ENCODE data around the gene KLHL17. TPM values are rescaled to one million over a fixed set of nuclear protein-coding genes. Genes with fewer than 3 reads are reported as not detected.

KLHL17 gene
- total and polyA plus RNA-seq, 4 donors, result 0.98 to 5.4 (median 2.1) TPM

GRCh38 chr1:929712-930632 is 30.4 kb upstream of the KLHL17 start:
- peaks cover 0 to 4% (median 2%) of the 10 kb centered on the region in 4 donors for H3K27me3 ChIP-seq (ENCODE audit: control insufficient read depth in 4 of 4, insufficient read depth in 4 of 4, low read length in 3 of 4)
- H3K27ac ChIP-seq (ENCODE audit: low read depth in 1 of 2, low read length in 2 of 2), result no peak overlapping the region
- H3K9ac ChIP-seq (ENCODE audit: low read depth in 1 of 2, low read length in 2 of 2), result no peak overlapping the region
- no peak for DNase-seq (ENCODE audit: low spot score)
- H3K9me3 ChIP-seq (ENCODE audit: control insufficient read depth in 4 of 4, low read length in 3 of 4), result no peaks in the 10 kb centered on the region
- TF ChIP-seq CTCF (IDR thresholded peaks at IDR 0.05; ENCODE audit: low read depth, low read length, missing input control) (no peak), REST (IDR thresholded peaks at IDR 0.05) (no peak), HNF4G (IDR thresholded peaks at IDR 0.05) (no peak), RXRA (IDR thresholded peaks at IDR 0.05) (no peak), ATF3 (IDR thresholded peaks at IDR 0.05) (no peak), TAF1 (conservative IDR thresholded peaks at IDR 0.05) (no peak), YY1 (IDR thresholded peaks at IDR 0.05) (no peak), RAD21 (IDR thresholded peaks at IDR 0.05) (no peak), HNF4A (conservative IDR thresholded peaks at IDR 0.05) (no peak), FOXA2 (IDR thresholded peaks at IDR 0.05) (no peak), ZBTB33 (IDR thresholded peaks at IDR 0.05) (no peak), NR2F2 (IDR thresholded peaks at IDR 0.05) (no peak), GABPA (IDR thresholded peaks at IDR 0.05 in 1 of 2, conservative IDR thresholded peaks at IDR 0.05 in 1 of 2) (no peak), MAX (IDR thresholded peaks at IDR 0.05) (no peak), JUND (IDR thresholded peaks at IDR 0.05) (no peak), SP1 (IDR thresholded peaks at IDR 0.05) (no peak), FOXA1 (IDR thresholded peaks at IDR 0.05) (no peak)
- H3K4me1 ChIP-seq (ENCODE audit: control insufficient read depth in 4 of 4, insufficient read depth in 4 of 4, low read length in 3 of 4), result peaks cover 2 to 23% (median 6%) of the 10 kb centered on the region in 4 donors
- WGBS, result 87% methylated on average over 40 of the region's 40 CpGs
- H3K4me3 ChIP-seq (ENCODE audit: low read depth in 1 of 3, low read length in 3 of 3), result no peak overlapping the region
- H3K36me3 ChIP-seq (ENCODE audit: control insufficient read depth in 4 of 4, insufficient read depth in 3 of 4, low read depth in 1 of 4, low read length in 3 of 4), result no peaks in the 10 kb centered on the region
